ENCODE results near the gene ACTRT2.

The ACTRT2 gene

DNA sequence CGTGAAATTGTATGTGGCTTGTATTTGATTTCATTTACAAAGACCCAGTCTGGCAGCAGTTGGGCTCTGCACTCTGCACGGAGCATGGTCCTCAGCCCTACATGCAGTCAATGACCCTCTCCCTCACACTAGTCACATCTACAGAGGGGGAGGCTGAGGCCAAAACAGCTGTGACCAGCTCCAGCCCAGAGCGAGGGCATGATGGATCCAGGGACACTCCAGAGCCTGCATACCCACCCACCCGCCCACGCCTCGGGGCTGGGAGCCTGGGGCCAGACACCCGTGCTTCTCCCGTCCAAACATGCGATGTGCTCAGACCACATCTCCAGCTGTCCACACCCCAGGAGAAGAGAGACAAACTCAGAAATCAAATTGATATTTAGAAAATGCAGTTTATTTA, 33.8 kb downstream of the ACTRT2 start:
- FAIRE-seq = no peak

DNA sequence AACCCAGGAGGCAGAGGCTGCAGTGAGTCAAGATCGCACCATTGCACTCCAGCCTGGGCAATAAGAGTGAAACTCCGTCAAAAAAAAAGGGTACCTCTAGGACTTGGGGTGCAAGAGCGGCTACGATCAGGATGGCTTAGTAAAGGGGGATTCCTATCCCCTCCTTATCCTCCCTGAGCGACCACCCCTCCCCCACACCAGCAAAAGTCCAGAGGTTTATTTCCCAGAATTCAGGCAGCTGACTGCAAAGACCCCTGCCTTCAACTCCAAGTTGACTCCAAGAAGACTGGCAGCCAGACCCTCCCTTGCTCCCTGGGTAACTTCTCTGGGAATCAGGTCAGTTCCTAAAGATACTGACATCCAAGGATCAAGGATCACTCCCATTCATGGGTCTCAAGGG, 35.4 kb downstream of the ACTRT2 start:
- no peak for FAIRE-seq

GRCh38 chr1:3058263-3059030, 37.2 kb downstream of the ACTRT2 start:
- no peak for FAIRE-seq

DNA sequence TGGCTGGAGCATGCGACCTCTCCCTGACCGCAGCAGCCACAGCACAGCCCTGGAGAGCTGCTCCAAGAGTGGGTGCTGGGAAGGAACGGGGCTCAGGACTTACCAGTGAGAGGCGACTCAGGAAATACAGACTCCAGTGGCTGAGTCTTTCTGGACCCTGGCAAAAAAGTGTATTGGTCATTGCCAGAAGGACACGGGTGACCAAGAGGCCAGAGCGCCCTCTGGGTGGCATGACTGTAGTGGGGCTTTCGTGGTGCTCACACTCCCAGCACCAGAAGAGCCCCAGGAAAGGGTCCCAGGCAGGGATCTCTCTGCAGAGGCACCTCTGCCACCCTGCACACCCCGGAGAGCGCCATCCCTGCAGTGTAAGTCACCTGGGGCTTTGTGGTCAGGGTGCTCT, 38.9 kb downstream of the ACTRT2 start:
- no peak for FAIRE-seq

DNA sequence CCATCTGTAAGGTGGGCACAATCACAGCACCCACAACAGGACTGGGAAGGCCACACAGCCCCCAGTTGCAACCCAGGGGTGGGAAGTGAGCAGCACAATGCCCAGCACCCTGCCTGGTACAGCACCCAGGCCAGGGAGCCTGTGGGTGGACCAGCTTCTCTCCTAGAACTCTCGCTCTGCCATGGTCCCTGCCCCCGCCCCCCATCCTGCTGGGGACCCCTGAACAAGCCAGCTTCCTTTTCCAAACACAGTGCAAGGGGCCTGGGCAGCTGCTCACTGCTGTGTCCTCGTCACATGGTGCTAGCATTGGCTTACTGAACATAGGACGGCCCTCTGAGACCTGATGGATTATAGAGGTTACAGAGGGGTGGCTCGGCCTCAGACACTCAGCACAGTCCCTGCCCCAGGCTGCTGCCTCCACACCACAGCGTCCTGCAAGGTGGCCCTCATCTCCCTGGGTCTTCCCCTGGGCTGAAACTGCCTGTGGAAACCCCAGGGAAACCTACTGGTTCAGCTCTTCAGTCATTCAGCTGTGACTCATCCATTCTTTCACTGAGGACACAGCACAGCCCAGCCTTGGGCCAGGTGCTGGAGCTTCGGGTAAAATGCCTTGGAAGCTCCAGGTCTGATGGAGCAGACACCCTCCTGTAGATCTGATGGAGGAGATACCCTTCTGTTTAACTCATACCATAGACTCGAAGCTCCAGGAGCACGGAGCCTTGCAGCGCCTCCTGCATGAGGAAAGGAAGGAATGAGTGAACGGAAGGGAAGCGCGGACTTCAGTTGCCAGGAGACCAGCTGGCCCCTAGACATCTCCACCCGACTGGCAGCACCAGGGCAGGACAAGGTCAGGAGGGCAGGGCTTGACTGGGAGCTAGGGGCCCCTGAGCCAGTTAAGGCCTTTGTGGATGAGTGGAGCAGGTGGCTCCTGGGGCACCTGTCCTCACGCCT, 39.6 kb downstream of the ACTRT2 start:
- no peak for FAIRE-seq

- FAIRE-seq = no peak
Observed at GRCh38 chr1:3061566-3061965, 40.3 kb downstream of the ACTRT2 start.

DNA sequence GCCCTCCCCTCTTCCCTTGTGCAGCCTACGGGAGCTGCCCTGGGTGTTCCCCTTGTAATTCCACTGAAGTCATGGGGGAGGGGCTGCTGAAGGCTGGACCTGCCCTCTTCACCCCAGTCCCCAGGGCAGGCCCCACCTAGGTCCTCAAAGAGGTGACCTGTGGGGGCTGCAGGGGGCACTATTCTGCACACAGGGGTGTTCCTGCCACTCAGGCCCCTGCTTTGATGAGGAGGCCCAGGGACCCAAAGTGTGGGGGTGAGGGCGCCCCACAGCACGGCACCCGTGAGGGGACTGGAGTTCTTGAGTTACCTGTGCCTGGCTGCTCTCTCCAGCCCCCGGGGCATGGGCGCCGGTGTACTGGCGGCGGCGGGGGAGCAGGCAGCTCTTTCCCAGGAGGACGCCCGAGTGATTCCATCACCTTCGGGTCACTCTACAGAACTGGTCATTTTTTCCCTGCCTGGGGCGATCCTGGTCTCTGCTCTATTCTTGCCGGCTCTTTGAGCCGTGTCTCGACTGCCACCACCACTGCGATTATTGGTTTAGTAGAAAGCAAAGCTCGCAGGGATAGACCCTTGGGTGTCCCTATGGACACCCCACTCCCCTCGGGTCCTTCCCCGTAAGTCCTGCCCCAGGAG, 40.8 kb downstream of the ACTRT2 start:
- FAIRE-seq = no peak

GRCh38 chr1:3062616-3063378, 41.5 kb downstream of the ACTRT2 start:
- FAIRE-seq = no peak

GRCh38 chr1:3063379-3064295, 42.4 kb downstream of the ACTRT2 start:
- FAIRE-seq = no peak

- no peak for FAIRE-seq
Observed at GRCh38 chr1:3064296-3064850, 43.1 kb downstream of the ACTRT2 start.

DNA sequence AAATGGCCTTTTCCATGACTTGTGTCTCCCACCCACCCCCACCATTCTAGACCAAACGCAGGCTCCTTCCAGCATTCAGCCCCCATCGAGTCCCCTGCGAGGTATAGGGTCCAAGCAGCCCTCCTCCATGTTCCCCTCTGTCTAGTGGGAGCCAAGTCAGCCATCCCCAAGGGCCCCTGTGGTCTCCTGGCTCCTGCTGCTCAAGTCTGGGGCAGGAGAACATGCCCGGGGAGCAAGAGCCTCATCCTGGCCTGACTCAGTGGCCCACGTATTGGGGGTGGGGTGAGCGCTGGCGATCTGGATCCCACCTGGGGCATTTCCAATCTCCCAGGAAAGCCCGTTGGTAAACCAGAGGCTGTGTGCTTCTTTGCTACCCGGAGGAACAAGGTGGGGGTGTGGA, 43.6 kb downstream of the ACTRT2 start:
- no peak for FAIRE-seq

DNA sequence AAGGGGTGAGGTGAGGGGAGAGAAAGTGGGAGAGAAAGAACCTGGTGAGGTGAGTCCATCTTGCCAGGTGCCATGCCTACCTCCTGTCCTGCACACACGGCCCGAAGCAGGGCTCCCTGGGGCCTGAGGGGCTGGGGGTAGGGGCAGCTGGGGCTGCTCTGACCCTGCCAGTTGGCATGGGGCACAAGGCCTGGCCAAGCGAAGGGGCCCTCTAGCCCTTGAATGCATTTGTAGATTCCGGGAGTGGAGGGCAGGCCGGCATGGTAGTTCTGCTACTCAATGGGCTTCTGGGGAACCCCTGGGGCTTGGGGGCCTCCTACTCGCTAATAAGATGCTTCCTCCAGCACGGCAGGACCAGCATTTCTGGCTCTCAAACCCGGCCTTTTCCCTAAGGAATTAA, 44.1 kb downstream of the ACTRT2 start:
- FAIRE-seq = no peak

GRCh38 chr1:3065797-3066196, 44.5 kb downstream of the ACTRT2 start:
- FAIRE-seq = no peak

- no peak for FAIRE-seq
Observed at GRCh38 chr1:3066250-3066711, 45.0 kb downstream of the ACTRT2 start.

GRCh38 chr1:3066826-3067225, 45.6 kb downstream of the ACTRT2 start:
- no peak for FAIRE-seq

GRCh38 chr1:3067301-3067670, 46.0 kb downstream of the ACTRT2 start:
- no peak for FAIRE-seq

GRCh38 chr1:3067671-3068563, 46.6 kb downstream of the ACTRT2 start:
- FAIRE-seq = no peak

- no peak for FAIRE-seq
Observed at GRCh38 chr1:3068564-3069431, 47.5 kb downstream of the ACTRT2 start, which contains the start of gene PRDM16. Gene PRDM16 (plus strand): TSS chr1:3069203. CDS start chr1:3069260, 57 bp downstream.

Measured in endometrium (tissue), 2 donors.